ENCODE data around the gene KIF4A. TPM values are rescaled to one million over a fixed set of nuclear protein-coding genes. Genes with fewer than 3 reads are reported as not detected.
"Not testable (repeated sequence)": the region's sequence is repeated elsewhere in the genome, so short reads cannot be mapped to it uniquely, and the experiment has no call there.

Gene KIF4A
- polyA plus RNA-seq, 1 donor (not counting 4 experiments of a cell fraction or from before 2014, with no cell fraction given) = 7.1 TPM

GRCh38 chrX:70241501-70241900 lies 48.4 kb upstream of the KIF4A start:
- H3K9ac ChIP-seq (ENCODE audit: control insufficient read depth, extremely low read depth, insufficient read depth, low read length) = no peak overlapping the region
- H3K4me3 ChIP-seq (ENCODE audit: control insufficient read depth in 2 of 3, extremely low read depth in 1 of 3, insufficient read depth in 2 of 3, low read depth in 1 of 3, low read length in 3 of 3) = no peak overlapping the region
- DNase-seq (ENCODE audit: low read depth, low spot score) (no peak), FAIRE-seq (no peak)
- H4K20me1 ChIP-seq (ENCODE audit: control insufficient read depth, extremely low read depth, insufficient read depth, low read length) = no peaks in the 10 kb centered on the region
- no peak overlapping the region for H2AFZ ChIP-seq (ENCODE audit: control insufficient read depth, low read length)
- TF ChIP-seq EZH2 (IDR thresholded peaks at IDR 0.05; ENCODE audit: low read length) = no peak
- TF ChIP-seq, protein P1, sequence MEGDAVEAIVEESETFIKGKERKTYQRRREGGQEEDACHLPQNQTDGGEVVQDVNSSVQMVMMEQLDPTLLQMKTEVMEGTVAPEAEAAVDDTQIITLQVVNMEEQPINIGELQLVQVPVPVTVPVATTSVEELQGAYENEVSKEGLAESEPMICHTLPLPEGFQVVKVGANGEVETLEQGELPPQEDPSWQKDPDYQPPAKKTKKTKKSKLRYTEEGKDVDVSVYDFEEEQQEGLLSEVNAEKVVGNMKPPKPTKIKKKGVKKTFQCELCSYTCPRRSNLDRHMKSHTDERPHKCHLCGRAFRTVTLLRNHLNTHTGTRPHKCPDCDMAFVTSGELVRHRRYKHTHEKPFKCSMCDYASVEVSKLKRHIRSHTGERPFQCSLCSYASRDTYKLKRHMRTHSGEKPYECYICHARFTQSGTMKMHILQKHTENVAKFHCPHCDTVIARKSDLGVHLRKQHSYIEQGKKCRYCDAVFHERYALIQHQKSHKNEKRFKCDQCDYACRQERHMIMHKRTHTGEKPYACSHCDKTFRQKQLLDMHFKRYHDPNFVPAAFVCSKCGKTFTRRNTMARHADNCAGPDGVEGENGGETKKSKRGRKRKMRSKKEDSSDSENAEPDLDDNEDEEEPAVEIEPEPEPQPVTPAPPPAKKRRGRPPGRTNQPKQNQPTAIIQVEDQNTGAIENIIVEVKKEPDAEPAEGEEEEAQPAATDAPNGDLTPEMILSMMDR (optimal IDR thresholded peaks at IDR 0.05 in 1 of 3, IDR thresholded peaks at IDR 0.05 in 1 of 3, conservative IDR thresholded peaks at IDR 0.05 in 1 of 3; ENCODE audit: extremely low read depth in 1 of 3, insufficient read depth in 2 of 3, low read length in 3 of 3) = no peak
- H3K27me3 ChIP-seq (ENCODE audit: control insufficient read depth, extremely low read depth, insufficient read depth, low read length) = no peaks in the 10 kb centered on the region
- H3K4me1 ChIP-seq (ENCODE audit: control insufficient read depth, extremely low read depth, insufficient read depth, low read length) = peaks cover 5% of the 10 kb centered on the region
- no peaks in the 10 kb centered on the region for H3K9me1 ChIP-seq (ENCODE audit: control insufficient read depth, extremely low read depth, insufficient read depth, low read length)
- H3K4me2 ChIP-seq (ENCODE audit: control insufficient read depth, extremely low read depth, insufficient read depth, low read depth, low read length) = no peak overlapping the region
- H3K9me3 ChIP-seq (ENCODE audit: control insufficient read depth, low read depth, low read length) = no peaks in the 10 kb centered on the region
- dilution Hi-C loops (cut with MboI; ENCODE audit: extremely low pct_ligation_motif_present, low sequenced_read_pairs) = no loop called here
- no peaks in the 10 kb centered on the region for H3K79me2 ChIP-seq (ENCODE audit: control insufficient read depth, insufficient read depth, low read length)
- H3K36me3 ChIP-seq (ENCODE audit: control insufficient read depth in 2 of 2, extremely low read depth in 1 of 2, insufficient read depth in 2 of 2, low read length in 2 of 2) = no peaks in the 10 kb centered on the region
- no peak overlapping the region for H3K27ac ChIP-seq (ENCODE audit: control insufficient read depth, insufficient read depth, low read length)

DNA sequence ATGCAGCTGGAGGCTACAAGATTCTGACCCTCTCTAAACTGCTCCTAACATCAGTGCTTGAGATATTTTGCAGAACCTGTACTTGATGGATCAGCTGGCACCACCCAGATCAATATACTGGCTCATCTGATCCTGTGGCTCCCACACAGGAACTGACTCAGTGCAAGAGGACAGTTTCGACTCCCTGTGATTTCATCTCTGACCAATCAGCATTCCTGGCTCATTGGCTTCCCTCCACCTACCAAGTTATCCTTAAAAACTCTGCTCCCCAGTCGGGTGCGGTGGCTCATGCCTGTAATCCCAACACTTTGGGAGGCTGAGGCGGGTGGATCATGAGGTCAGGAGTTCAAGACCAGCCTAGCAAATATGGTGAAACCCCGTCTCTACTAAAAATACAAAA lies 46.3 kb upstream of the KIF4A start:
- H3K9ac ChIP-seq (ENCODE audit: control insufficient read depth, extremely low read depth, insufficient read depth, low read length); H3K4me1 ChIP-seq (ENCODE audit: control insufficient read depth, extremely low read depth, insufficient read depth, low read length); H3K4me2 ChIP-seq (ENCODE audit: control insufficient read depth, extremely low read depth, insufficient read depth, low read depth, low read length); DNase-seq (ENCODE audit: low read depth, low spot score); H3K9me1 ChIP-seq (ENCODE audit: control insufficient read depth, extremely low read depth, insufficient read depth, low read length); FAIRE-seq; dilution Hi-C loops (cut with MboI; ENCODE audit: extremely low pct_ligation_motif_present, low sequenced_read_pairs); H3K9me3 ChIP-seq (ENCODE audit: control insufficient read depth, low read depth, low read length); H2AFZ ChIP-seq (ENCODE audit: control insufficient read depth, low read length); H3K27ac ChIP-seq (ENCODE audit: control insufficient read depth, insufficient read depth, low read length); H3K36me3 ChIP-seq (ENCODE audit: control insufficient read depth in 2 of 2, extremely low read depth in 1 of 2, insufficient read depth in 2 of 2, low read length in 2 of 2); H3K79me2 ChIP-seq (ENCODE audit: control insufficient read depth, insufficient read depth, low read length); H4K20me1 ChIP-seq (ENCODE audit: control insufficient read depth, extremely low read depth, insufficient read depth, low read length); H3K27me3 ChIP-seq (ENCODE audit: control insufficient read depth, extremely low read depth, insufficient read depth, low read length); H3K4me3 ChIP-seq (ENCODE audit: control insufficient read depth in 2 of 3, extremely low read depth in 1 of 3, insufficient read depth in 2 of 3, low read depth in 1 of 3, low read length in 3 of 3): not testable (repeated sequence)

GRCh38 chrX:70244881-70245280 lies 45.0 kb upstream of the KIF4A start:
- H3K9me3 ChIP-seq (ENCODE audit: control insufficient read depth, low read depth, low read length) = no peaks in the 10 kb centered on the region
- H2AFZ ChIP-seq (ENCODE audit: control insufficient read depth, low read length) = no peak overlapping the region
- TF ChIP-seq, protein P1 (optimal IDR thresholded peaks at IDR 0.05 in 1 of 3, IDR thresholded peaks at IDR 0.05 in 1 of 3, conservative IDR thresholded peaks at IDR 0.05 in 1 of 3; ENCODE audit: extremely low read depth in 1 of 3, insufficient read depth in 2 of 3, low read length in 3 of 3) = no peak
- no peak for TF ChIP-seq EZH2 (IDR thresholded peaks at IDR 0.05; ENCODE audit: low read length)
- H3K4me3 ChIP-seq (ENCODE audit: control insufficient read depth in 2 of 3, extremely low read depth in 1 of 3, insufficient read depth in 2 of 3, low read depth in 1 of 3, low read length in 3 of 3) = no peak overlapping the region
- DNase-seq (ENCODE audit: low read depth, low spot score) (no peak), FAIRE-seq (no peak)
- dilution Hi-C loops (cut with MboI; ENCODE audit: extremely low pct_ligation_motif_present, low sequenced_read_pairs) = no loop called here
- no peak overlapping the region for H3K4me2 ChIP-seq (ENCODE audit: control insufficient read depth, extremely low read depth, insufficient read depth, low read depth, low read length)
- H3K9ac ChIP-seq (ENCODE audit: control insufficient read depth, extremely low read depth, insufficient read depth, low read length) = no peak overlapping the region
- no peaks in the 10 kb centered on the region for H3K9me1 ChIP-seq (ENCODE audit: control insufficient read depth, extremely low read depth, insufficient read depth, low read length)
- no peaks in the 10 kb centered on the region for H3K36me3 ChIP-seq (ENCODE audit: control insufficient read depth in 2 of 2, extremely low read depth in 1 of 2, insufficient read depth in 2 of 2, low read length in 2 of 2)
- H3K27me3 ChIP-seq (ENCODE audit: control insufficient read depth, extremely low read depth, insufficient read depth, low read length) = no peaks in the 10 kb centered on the region
- H3K79me2 ChIP-seq (ENCODE audit: control insufficient read depth, insufficient read depth, low read length) = no peaks in the 10 kb centered on the region
- H3K27ac ChIP-seq (ENCODE audit: control insufficient read depth, insufficient read depth, low read length) = no peak overlapping the region
- H3K4me1 ChIP-seq (ENCODE audit: control insufficient read depth, extremely low read depth, insufficient read depth, low read length) = no peaks in the 10 kb centered on the region
- H4K20me1 ChIP-seq (ENCODE audit: control insufficient read depth, extremely low read depth, insufficient read depth, low read length) = no peaks in the 10 kb centered on the region
